Lower leg skin (tissue), 4 donors: Measurements from ENCODE around the gene IL12RB2. TPM values are rescaled to one million over a fixed set of nuclear protein-coding genes. Genes with fewer than 3 reads are reported as not detected.

Source experiments
- DNase-seq, 2 donors: peaks; one replicate each; pipeline ENCODE4 v3.0.0-alpha.2; 2019; ENCODE audit warnings: low spot score in 2 of 2
- H3K4me3 ChIP-seq: fragments of 200-600 bp; sonication (generic); 2 replicates; pipeline ENCODE4 v1.5.1; 2017; ENCODE audit warnings: mild to moderate bottlenecking, low read depth; ENCODE audit not compliant: poor library complexity, severe bottlenecking
- CTCF ChIP-seq, 3 donors: fragments of 450-650 bp; IDR thresholded peaks; one replicate each; pipeline ENCODE4 v1.5.1; 2016; ENCODE audit warnings: antibody characterized with exemption in 3 of 3, mild to moderate bottlenecking in 3 of 3, moderate library complexity in 2 of 3
- POLR2A ChIP-seq, 2 donors: fragments of 450-650 bp; IDR thresholded peaks; one replicate each; pipeline ENCODE4 v1.6.1; 2016 to 2017; ENCODE audit warnings: antibody characterized with exemption in 2 of 2, mild to moderate bottlenecking in 1 of 2, moderate library complexity in 1 of 2
- WGBS, 2 donors: methylation state at CpG; one replicate each; pipeline ENCODE4 v1.1.5; 2018; 5-methylcytosine and 5-hydroxymethylcytosine counted together
- intact Hi-C: fragments of 100-400 bp; cut with DNase I; formaldehyde crosslinking; loops from one replicate; pipeline ENCODE4 v1.15.0; 2023; ENCODE audit warnings: low total_unique reads
- total RNA-seq, 4 donors: library from RNA; depleted of rRNA; stranded (reverse); fragments of >200 nt; gene quantifications; one replicate each; pipeline ENCODE4 v1.1.0, GENCODE V29; 2016

Gene IL12RB2
- total RNA-seq, 4 donors from 2014 or later, result 0.76 to 3.5 (median 2.2) TPM

- WGBS, 2 donors, result 65 to 72% methylated on average over 6 of the region's 6 CpGs
- TF ChIP-seq POLR2A (IDR thresholded peaks at IDR 0.05), result no peak
- no peak for TF ChIP-seq CTCF (IDR thresholded peaks at IDR 0.05)
- no peak for DNase-seq
- H3K4me3 ChIP-seq, result no peak overlapping the region
- intact Hi-C loops, result no loop called here
Measured at GRCh38 chr1:67418839-67419586, 111.3 kb downstream of the IL12RB2 start.

DNA sequence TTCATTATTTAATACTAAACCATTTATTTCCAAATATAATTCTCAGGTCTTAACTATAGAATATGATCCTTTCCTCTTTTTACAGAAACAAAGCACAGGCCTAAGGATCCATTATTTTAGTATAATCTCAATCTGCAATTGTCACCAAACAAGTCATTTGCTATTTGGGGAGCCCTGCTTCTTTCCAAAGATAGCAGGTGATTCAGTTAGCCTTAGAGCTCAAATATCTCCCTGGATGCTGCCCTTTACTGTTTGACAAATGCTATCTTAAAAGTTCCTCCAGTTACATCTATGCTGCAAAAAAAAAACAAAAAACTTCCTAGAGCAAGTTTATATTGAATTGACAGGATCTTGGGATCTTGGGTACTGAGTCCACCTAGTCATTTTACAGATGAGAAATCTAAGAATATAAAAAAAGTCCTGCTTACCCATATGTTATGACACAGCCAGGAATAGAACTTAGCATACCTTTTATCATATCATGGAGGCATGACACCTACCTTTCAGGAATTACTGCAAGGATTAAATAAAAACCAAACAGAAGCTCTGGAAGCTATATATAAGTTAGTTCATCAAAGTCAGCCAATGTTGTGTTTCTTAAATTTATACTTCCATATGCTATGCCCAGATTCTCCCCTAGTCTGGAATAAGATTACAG, 113.3 kb downstream of the IL12RB2 start:
- TF ChIP-seq CTCF (IDR thresholded peaks at IDR 0.05), result no peak
- H3K4me3 ChIP-seq, result no peak overlapping the region
- no peak for DNase-seq
- intact Hi-C loops, result no loop called here

DNA sequence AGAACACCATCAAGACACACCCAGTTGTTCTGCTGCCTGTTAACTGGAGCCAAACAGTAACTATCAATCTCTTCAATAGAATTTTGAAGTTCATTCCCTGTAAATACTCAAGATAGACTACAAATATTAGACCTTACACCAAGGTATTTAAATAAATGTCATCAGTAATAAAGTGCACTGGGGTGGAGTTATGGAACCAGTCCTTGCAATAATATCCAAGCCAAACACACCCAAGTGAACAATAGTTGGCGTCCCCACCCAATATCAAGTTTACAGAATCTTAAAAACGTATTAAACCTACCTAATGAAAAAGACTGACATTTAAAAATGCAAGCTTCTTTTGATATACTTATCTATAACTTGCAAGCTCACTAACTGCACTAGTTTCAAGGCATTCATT, 119.8 kb downstream of the IL12RB2 start:
- TF ChIP-seq CTCF (IDR thresholded peaks at IDR 0.05), result no peak
- no peak for TF ChIP-seq POLR2A (IDR thresholded peaks at IDR 0.05)
- DNase-seq, result no peak
- intact Hi-C loops, result no loop called here
- no peak overlapping the region for H3K4me3 ChIP-seq
- 6 to 8% methylated on average over 2 of the region's 2 CpGs for WGBS, 2 donors

GRCh38 chr1:67427947-67428346, 120.3 kb downstream of the IL12RB2 start:
- intact Hi-C loops, result no loop called here
- 2 to 6% methylated on average over 3 of the region's 3 CpGs for WGBS, 2 donors
- no peak overlapping the region for H3K4me3 ChIP-seq
- TF ChIP-seq POLR2A (IDR thresholded peaks at IDR 0.05) (no peak), CTCF (IDR thresholded peaks at IDR 0.05) (no peak)
- no peak for DNase-seq

DNA sequence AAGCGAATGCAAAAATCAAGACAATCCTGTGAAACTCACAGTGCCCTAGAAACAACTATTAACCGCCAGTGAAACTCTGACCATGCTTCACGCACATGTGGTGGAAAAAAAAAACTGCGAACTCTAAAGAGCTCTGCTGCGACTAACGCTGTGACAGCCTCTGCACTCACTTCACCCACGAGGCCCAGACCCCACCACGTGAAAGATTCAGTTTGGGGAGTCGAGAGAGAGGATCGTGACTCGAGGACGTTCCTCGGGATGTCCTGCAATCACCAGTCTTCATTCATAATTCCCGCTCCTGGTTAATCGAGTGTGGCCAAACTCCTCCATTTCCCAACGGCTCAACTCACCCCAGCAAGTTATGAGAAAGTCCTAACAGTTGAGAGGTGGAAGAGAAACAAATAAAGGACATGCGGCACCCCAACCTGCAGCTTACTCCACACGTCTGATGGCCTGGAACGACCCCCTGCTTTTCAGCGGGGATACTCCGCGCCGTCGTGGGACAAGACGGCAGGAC, 121.4 kb downstream of the IL12RB2 start:
- peak in 1 of 2 donors; percentile 30 for DNase-seq
- peak overlapping the region; percentile 95 for H3K4me3 ChIP-seq
- intact Hi-C loops, result no loop called here
- 0 to 2% methylated on average over 25 of the region's 25 CpGs for WGBS, 2 donors
- TF ChIP-seq POLR2A (IDR thresholded peaks at IDR 0.05), result no peak
- TF ChIP-seq CTCF (IDR thresholded peaks at IDR 0.05), result no peak
